SHP77 (cell line): ENCODE results near the gene ZNF177.
A peak's percentile ranks its signal among the peaks of the same experiment; 100 is the strongest.
"Not testable (repeated sequence)": the region's sequence is repeated elsewhere in the genome, so short reads cannot be mapped to it uniquely, and the experiment has no call there.

ENCODE experiments used
- DNase-seq, 2 experiments: peaks; one replicate each; lab custom pipeline; 2025; lab: John Stamatoyannopoulos, UW

ZNF177 gene

DNA sequence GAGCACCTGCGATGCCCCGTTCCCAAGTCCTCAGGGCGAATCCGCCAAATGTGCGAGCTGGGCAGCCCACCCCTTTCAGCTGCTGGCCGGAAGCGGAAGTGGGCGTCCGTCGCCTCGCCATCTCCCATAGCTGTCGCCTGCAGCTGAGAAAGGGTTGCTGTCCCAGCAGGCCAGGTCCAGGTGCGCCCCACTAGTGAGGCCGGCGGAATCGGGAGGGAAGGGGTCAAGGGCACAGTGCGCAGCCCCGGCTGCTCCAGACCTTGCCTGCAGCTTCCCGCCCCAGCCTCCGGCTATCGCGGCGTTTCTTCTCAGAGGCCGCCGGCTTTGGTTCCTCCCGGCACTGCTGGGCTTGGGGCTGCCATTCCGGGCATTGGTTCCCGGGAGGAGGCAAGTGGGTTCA is at the start of gene ZNF177:
TSS of gene ZNF177 (plus strand) at position 109 of the 400 bp plus-strand sequence. CDS start 15,299 bp downstream, outside the sequence.
- DNase-seq: no peak

DNA sequence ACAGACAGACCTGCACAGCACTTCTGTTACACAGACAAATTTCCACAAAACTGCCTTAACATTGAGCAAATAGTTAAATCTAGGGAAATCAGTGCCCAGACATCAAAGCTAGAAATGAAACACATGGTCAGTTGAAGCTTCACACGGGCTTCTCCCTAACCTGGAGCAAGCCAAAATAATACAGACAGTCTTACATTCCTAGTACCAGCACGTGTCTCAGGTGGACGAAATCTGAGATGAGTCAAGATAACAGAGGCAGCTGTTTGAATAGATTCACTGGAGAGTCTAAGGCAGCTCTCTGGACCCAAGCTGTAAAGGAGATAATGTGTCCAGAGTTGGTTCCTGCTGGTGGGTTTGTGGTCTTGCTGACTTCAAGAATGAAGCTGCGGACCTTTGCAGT is 49.1 kb upstream of the ZNF177 start:
- DNase-seq: no peak

DNA sequence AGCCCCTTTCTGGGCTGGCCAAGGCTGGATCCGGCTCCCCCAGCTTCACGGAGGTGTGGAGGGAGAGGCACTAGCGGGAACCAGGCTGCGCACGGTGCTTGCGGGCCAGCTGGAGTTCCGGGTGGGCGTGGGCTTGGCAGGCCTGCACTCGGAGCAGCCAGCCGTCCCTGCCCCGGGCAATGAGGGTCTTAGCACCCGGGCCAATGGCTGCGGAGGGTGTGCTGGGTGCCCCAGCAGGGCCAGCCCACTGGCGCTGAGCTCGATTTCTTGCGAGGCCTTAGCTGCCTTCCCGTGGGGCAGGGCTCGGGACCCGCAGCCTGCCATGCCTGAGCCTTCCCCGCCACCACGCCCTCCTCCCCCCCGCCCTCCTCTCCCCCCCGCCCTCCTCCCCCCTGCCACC is 41.5 kb upstream of the ZNF177 start:
- no peak for DNase-seq

DNA sequence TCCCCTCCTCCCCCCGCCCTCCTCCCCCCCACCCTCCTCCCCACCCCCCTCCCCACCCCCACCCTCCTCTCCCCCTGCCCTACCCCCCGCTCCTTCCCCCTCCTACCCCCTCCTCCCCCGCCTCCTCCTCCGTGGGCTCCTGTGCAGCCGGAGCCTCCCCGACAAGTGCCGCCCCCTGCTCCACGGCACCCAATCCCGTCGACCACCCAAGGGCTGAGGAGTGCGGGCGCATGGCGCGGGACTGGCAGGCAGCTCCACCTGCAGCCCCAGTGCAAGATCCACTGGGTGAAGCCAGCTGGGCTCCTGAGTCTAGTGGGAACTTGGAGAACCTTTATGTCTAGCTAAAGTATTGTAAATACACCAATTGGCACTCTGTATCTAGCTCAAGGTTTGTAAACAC is 41.1 kb upstream of the ZNF177 start:
- not testable (repeated sequence) for DNase-seq

DNA sequence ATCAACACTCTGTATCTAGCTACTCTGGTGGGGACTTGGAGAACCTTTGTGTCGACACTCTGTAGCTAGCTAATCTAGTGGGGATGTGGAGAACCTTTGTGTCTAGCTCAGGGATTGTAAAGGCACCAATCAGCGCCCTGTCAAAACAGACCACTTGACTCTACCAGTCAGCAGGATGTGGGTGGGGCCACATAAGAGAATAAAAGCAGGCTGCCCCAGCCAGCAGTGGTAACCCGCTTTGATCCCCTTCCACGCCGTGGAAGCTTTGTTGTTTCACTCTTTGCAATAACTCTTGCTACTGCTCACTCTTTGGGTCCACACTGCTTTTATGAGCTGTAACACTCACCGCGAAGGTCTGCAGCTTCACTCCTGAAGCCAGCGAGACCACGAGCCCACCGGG is 40.6 kb upstream of the ZNF177 start:
- not testable (repeated sequence) for DNase-seq

DNA sequence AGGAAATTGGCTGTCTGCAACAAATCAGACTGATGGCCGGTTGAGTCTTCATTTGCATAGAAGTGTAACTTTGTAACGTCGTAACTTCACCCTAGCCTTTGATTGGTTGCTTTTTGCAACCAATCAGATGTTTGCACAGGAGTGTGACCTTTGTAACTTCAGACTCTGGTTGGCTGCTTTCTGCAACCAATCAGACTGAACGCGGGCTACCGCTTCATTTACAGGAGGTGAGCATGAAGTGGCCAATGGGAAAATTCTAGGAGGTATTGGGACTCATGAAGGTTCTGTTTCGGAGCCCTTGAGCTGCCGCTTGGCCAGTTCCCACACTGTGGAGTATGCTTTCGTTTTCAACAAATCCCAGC is 39.3 kb upstream of the ZNF177 start:
- peak; percentile 81 for DNase-seq

DNA sequence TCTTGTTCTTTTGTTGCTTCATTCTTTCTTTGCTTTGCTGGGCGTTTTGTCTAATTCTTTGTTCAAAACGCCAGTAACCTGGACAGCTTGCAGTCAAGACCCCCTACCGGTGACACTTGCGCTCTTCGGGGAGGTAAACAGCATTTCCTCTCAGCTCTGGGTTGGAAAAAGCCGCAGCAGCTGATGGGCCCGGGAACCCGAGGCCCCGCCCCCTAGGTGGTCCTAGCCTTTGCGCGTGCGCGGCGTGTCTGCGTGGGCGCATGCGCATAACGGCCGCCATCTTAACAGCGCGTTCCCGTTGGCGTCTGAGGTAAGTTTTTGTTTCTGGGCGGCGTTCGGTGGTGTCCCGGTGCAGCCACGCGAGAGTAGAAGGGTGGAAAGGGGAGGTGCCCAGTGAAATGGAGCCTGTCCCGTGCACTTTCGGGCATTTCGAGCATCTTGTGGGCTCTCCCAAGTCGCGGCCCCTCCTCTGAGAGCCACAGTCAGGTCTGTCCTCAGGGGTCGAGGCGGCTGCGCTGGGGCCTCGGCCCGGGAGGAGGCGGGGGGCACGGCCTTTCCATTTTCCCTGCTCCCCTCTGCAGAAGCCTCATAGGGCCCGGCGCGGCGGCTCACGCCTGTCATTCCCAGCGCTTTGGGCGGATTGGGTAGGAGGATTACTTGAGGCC is 38.8 kb upstream of the ZNF177 start, which contains the start of gene ZNF559:
TSS of gene ZNF559 (plus strand) at position 261 of the 665 bp plus-strand sequence. CDS start 14,371 bp downstream, outside the sequence.
- DNase-seq: peak; percentile 90 to 91

DNA sequence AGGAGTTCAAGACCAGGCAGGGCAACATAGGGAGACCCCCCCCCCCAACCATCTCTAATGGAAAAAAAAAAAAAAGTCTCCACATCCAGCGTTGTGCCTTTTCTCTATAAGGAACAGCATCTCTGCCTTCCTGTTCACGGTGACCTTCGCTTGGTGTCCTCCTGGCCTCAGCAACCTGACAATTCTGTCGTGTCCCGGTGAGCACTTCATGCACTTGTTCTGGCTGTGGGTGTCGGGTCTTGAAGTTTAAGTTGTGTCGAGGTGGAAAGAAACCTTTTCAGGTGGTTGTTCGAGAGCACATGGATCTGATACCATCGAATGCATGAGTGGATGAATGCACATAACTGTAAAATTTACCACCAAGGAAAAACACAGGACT is 38.2 kb upstream of the ZNF177 start:
- no peak for DNase-seq

DNA sequence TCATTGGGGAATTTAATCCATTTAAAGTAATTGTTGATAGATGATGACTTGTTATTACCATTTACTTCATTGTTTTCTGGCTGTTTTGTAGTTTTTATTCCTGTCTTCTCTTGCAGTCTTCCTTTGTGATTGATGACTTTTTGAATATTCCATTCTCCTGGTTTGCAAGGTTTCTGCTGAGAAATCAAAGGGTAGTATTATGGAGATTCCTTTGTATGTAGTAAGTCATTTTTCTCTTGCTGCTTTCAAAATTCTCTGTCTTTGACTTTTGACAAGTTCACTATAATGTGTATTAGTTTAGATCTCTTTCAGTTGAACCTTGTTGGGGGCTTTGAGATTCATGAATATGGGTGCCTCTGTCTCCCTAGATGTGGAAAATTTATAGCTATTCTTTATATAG is 32.8 kb upstream of the ZNF177 start:
- no peak for DNase-seq

DNA sequence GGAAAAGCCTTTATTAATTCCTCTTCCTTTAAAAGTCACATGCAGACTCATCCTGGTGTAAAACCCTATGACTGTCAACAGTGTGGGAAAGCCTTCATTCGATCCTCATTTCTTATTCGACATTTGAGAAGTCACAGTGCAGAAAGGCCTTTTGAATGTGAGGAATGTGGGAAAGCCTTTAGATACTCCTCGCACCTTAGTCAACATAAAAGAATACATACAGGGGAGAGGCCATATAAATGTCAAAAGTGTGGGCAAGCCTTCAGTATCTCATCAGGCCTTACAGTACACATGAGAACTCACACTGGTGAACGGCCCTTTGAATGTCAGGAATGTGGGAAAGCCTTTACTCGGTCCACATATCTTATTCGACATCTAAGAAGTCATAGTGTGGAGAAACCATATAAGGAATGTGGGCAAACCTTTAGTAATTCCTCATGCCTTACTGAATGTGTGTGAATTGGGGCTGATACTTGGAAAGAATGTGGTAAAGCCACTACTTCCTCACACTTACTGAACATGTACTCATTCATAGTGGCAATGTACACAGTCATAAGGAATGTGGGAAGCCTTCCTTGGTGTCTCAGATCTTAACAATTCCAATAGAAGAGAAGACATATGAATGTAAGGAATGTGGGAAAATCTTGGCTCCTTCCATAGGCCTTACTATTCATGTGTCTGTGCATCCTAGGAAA is 20.1 kb upstream of the ZNF177 start:
- DNase-seq: no peak

DNA sequence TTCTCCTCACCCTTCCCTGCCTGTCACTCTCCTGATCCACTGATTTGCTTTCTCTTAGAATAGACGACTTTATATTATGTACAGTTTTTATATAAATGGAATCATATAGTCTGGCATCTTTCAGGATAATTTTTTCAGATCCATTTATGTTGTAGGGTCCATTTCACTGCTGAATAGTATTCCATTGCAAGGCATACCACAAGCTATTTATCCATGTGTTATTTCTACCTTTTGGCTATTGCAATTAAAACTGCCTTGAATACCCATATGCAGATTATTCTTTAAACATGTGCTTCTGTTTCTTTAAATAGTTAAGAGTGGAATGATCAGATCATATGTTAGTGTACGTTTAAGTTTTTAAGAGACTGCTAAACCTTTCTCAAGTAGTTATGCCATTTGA is 17.8 kb upstream of the ZNF177 start:
- no peak for DNase-seq

DNA sequence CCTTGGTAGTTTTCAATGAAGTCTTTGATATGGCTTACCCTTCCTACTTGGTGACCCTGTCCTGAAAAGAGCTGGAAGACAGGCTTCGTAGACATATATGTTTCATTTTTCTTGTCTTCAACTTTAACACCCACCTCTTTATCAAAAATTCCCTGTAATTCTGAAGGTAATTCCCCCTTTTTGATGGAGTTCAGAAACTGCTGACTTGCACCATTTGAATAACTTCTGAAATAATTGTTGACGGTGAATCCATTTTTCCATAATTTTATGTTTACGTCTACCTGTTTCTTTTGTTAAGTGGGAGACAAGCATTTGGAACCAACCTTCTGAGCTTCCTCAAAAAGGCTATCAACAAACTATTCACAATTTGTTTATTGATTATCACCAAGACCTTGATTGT is 14.6 kb upstream of the ZNF177 start:
- no peak for DNase-seq

DNA sequence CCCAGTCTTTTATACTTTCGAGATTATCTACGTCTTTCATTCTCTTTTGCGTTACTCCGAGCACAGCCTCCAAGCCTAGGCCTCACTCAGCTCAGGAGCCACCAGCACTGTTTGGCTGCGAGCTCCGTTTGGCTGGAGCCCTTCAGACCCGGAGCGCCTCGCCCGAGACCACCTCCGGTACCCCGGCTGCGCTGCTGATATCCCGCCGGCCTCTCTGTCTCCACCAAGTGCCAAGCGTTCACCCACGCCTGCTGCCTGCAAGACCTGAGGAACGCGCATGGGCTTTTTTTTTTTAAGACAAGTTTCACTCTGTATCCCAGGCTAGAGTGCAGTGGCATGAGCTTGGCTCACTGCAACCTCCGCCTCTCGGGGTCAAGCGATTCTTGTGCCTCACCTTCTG is 14.1 kb upstream of the ZNF177 start:
- no peak for DNase-seq

DNA sequence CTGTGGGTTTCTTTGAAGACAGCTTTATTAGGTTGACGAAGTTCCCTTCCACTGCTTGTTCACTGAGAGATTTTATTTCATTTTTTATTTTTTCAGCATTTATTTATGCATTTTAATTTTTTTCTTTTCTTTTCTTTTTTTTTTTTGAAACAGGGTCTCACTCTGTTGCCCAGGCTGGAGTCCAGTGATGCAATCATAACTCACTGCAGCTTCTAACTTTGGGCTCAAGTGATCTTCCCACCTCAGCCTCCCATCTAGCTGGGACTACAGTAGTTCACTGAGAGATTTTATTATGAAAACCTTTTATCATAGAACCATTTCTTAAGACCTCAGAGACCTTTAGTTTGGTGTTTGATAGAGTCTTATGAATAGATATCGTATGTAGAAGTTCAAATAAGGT is 10.3 kb upstream of the ZNF177 start:
- no peak for DNase-seq

DNA sequence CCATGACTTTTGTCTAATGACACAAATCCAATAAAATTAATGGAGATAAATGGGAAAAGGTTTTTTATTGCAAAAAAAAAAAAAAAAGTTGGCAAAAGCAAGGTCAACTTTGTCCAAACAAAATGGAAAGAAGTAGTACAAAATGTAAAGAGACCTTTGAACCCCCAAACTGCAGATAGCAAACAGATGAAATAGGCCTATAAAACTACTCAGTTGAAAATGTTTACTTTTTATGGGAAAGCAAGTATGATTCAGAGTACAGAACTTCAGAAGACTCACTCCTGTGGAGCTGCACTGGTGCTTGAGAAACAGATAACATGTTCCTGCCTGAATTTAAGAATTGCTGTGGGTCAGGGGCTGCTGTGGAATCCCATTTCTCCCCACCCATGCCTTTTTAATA is 9.8 kb upstream of the ZNF177 start:
- no peak for DNase-seq

DNA sequence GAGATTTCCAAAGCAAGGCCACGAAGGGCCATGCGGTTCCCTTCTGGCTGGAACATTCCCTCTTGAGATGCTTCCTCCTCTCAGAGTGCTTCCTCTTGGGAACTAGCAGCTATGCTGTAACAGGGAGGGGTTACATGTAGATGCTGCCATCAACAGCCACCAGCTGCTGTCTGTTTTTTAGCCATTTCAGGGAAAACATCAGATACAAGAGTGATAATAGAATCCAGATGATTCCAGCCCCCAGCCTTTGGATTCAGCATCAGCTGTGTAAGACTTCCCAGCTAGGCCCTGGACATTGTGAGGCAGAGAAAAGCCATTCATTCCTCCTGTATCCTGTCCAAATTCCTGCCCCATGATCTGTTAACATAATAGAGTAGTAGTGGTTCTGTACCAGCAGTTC is 8.2 kb upstream of the ZNF177 start:
- no peak for DNase-seq

DNA sequence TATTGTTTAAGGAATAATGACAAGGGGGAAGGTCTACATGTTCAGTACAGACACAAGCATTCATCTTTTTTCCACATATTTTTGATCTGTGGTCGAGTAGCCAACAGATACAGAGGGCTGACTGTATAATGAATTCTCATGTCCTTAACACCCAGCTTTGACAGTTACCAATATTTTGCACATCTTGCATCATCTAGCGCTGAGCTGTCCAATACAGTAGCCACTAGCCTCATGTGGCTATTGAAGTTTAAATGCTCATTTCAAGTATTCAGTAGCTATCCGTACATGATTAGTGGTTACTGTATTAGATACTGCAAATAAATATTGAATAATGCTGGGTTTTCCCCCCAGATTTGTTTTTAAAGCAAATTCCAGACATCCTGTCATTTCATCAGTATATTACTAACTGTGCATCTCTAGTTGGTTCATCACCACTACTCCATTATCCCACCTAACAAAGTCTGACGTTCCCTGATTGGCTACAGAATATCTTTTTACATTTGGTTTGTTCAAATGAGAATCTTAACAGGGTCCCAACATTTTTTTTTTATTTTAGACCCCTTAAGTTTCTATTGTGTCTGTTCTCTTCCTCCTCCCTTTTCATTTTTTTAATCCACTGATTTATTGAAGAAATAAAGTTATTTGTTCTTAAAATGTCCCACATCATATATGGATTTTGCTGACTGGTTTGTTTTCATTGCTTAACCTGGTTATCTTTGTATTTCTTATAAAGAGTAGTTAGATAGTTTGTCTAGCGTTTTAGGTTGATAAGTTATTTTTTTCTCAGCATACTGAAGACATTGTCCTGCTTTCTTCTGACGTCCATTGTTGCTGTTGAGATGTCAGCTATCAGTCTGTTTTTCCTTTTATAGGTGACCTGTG is 8.2 kb downstream of the ZNF177 start:
- no peak for DNase-seq

DNA sequence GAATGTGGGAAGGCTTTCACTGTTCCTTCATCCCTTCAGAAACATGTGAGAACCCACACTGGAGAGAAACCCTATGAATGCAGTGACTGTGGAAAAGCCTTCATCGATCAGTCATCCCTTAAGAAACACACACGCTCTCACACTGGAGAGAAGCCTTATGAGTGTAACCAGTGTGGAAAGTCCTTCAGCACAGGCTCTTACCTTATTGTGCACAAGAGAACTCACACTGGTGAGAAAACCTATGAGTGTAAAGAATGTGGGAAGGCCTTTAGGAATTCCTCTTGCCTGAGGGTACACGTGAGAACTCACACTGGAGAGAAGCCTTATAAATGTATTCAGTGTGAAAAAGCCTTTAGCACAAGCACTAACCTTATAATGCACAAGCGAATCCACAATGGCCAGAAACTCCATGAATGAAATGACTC is 18.6 kb downstream of the ZNF177 start:
- no peak for DNase-seq

DNA sequence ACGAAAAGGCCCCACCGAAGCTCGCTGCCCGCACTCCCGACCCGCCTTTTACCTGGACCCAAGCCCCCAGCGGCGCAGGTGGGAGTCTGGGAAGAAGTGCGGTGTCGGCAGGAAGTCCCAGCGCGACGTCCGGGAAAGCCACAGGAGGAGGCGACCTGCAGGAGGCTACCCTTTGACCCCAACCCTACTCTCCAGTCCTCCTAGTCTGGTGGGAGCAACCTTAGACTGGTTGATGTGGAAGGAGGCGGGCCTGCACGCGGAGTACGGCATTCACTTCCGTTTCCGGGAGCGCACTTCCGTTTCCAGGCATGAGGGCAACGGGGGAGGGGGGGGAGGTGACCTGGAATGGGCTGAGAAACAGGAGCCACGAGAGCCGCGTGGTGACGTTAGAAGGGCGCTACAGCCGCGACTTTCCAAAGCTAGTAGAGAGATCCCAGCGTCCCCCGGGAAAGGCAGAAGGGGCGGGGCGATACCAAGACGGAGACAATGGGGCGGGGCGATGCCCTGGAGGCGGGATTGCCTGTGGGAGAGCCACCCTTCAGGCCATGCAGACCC is 44.1 kb downstream of the ZNF177 start:
- DNase-seq: peak; percentile 85 to 86

DNA sequence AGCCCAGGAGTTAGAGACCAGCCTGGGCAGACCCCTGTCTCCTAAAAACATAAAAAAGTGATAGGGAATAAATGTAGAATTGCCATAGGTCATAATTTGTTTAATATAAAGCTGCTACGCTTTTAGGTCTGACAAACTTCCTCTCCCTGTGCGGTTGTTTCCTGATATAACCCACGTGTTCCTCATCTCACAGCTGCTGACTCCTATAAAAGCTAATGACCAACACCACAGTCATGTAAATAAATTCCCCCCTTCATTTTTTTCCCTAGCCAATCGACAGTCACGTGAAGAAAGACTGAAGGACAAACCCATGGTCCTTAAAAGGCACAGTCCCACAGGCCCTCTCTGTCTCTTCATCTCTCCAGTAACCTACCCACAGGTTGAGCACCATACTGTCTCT is 45.0 kb downstream of the ZNF177 start:
- no peak for DNase-seq

DNA sequence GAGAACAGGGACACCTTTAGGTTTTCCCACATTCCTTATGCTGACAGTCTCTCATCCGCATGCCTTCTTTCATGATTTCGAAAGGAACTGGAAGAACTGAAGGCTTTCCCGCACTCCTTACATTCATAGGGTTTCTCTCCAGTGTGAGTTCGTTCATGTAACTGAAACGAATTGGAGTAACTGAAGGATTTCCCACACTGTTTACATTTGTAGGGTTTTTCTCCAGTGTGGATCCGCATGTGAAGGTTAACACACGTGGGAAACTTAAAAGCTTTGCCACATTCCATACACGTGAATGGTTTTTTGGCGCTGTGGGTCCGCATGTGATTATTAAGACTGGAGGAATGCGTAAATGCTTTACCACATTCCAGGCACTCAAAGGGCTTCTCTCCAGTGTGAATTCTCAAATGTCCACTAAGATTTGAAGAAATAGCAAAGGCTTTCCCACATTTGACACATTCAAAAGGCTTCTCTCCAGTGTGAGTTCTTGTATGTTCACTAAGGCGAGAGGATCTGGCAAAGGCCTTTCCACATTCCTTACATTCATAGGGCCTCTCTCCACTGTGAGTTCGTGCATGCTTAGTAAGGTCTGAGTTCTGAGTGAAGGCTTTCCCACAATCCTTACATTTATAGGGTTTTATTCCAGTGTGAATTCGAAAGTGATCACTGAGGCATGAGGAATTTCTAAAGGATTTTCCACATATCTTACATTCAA is 50.6 kb downstream of the ZNF177 start:
- no peak for DNase-seq

DNA sequence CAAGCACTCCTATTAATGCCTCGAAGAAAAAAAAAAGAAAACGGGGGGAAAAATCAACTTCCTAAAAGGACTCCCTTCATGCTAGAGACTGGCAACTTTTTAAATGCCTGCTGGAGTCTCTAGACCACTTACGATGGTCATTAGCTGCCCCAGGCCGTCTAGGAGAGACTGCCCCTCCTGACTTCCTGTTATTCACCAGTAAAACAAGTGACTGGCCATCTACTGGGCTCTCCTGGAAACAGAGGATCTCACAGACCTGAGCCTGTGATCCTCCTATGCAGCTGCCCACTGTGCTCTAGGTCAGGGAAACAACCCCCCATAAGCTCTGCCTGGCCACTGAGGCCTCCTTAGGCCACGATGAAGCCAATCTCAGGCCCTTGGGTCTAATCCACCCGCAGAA is 65.1 kb downstream of the ZNF177 start:
- no peak for DNase-seq
